AG09309 (cell line): ENCODE data around the gene RPL15.
"Not testable (repeated sequence)": the region's sequence is repeated elsewhere in the genome, so short reads cannot be mapped to it uniquely, and the experiment has no call there.

ENCODE experiments used
- DNase-seq: peaks from one replicate; pipeline ENCODE4 v3.0.0-alpha.2; 2010; ENCODE audit warnings: low read depth
- H3K4me3 ChIP-seq: 2 replicates; pipeline ENCODE4 v1.5.1; 2011; ENCODE audit warnings: mild to moderate bottlenecking, low read depth, low read length, moderate library complexity; ENCODE audit not compliant: control insufficient read depth
- TF ChIP-seq, protein P1 (sequence below): IDR thresholded peaks from 2 replicates; pipeline ENCODE4 v1.5.1; 2011; ENCODE audit warnings: mild to moderate bottlenecking, low read depth, low read length, inconsistent platforms; ENCODE audit not compliant: insufficient read depth, control insufficient read depth; ENCODE audit errors: missing control alignments

RPL15 gene

GRCh38 chr3:23916886-23917678 is at the start of gene RPL15, which contains the start of gene NKIRAS1:
Gene RPL15 (plus strand): TSS chr3:23917132. CDS start chr3:23917860, 728 bp downstream.
Gene NKIRAS1 (minus strand): TSS chr3:23916990. CDS start chr3:23910904, 6,086 bp downstream.
- TF ChIP-seq, protein P1, sequence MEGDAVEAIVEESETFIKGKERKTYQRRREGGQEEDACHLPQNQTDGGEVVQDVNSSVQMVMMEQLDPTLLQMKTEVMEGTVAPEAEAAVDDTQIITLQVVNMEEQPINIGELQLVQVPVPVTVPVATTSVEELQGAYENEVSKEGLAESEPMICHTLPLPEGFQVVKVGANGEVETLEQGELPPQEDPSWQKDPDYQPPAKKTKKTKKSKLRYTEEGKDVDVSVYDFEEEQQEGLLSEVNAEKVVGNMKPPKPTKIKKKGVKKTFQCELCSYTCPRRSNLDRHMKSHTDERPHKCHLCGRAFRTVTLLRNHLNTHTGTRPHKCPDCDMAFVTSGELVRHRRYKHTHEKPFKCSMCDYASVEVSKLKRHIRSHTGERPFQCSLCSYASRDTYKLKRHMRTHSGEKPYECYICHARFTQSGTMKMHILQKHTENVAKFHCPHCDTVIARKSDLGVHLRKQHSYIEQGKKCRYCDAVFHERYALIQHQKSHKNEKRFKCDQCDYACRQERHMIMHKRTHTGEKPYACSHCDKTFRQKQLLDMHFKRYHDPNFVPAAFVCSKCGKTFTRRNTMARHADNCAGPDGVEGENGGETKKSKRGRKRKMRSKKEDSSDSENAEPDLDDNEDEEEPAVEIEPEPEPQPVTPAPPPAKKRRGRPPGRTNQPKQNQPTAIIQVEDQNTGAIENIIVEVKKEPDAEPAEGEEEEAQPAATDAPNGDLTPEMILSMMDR, result peak; percentile 52
- DNase-seq, result peak; percentile 87
- peak within 1 kb of the TSS; percentile 71 for H3K4me3 ChIP-seq

GRCh38 chr3:23867400-23867799 is 49.5 kb upstream of the RPL15 start:
- H3K4me3 ChIP-seq, result no peak overlapping the region
- TF ChIP-seq, protein P1, result no peak
- DNase-seq, result no peak

GRCh38 chr3:23867838-23868237 is 49.1 kb upstream of the RPL15 start:
- no peak overlapping the region for H3K4me3 ChIP-seq
- TF ChIP-seq, protein P1, result no peak
- DNase-seq, result no peak

- no peak overlapping the region for H3K4me3 ChIP-seq
- DNase-seq, result no peak
- TF ChIP-seq, protein P1, result no peak
These were observed 46.8 kb upstream of the RPL15 start for GRCh38 chr3:23869977-23870662.

GRCh38 chr3:23870663-23871043 is 46.3 kb upstream of the RPL15 start:
- not testable (repeated sequence) for DNase-seq, H3K4me3 ChIP-seq

- H3K4me3 ChIP-seq, DNase-seq: not testable (repeated sequence)
These were observed 45.6 kb upstream of the RPL15 start for GRCh38 chr3:23871361-23871760.

DNA sequence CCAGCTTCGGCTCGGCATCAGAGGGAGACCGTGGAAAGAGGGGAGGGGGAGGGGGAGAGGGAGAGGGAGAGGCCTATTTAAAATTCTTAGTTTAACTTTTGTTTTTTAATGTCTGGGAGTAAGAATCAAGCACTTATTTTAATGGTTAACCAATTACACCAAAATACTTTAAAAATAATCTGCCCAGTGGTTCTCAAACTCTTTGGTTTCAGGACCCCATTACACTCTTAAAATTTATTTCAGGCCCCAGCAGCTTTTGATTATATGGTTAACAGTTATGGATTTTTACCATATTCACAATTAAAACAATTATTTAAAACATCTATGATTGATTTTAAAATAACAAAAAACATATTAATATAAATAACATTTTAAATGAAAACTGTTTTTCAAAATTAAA is 44.6 kb upstream of the RPL15 start:
- H3K4me3 ChIP-seq, result no peak overlapping the region
- TF ChIP-seq, protein P1, result no peak
- no peak for DNase-seq
